ENCODE results near the gene PTPN14. TPM values are rescaled to one million over a fixed set of nuclear protein-coding genes. Genes with fewer than 3 reads are reported as not detected.
"Not testable (repeated sequence)": the region's sequence is repeated elsewhere in the genome, so short reads cannot be mapped to it uniquely, and the experiment has no call there.

PTPN14 gene
- polyA plus RNA-seq, 3 donors = 36.3 to 37.6 (median 36.4) TPM

GRCh38 chr1:214542275-214543199, 8.9 kb downstream of the PTPN14 start:
- DNase-seq (ENCODE audit: low read depth in 3 of 3, low spot score in 2 of 3) = no peak

GRCh38 chr1:214541693-214542092, 9.7 kb downstream of the PTPN14 start:
- DNase-seq (ENCODE audit: low read depth in 3 of 3, low spot score in 2 of 3) = no peak

- DNase-seq (ENCODE audit: low read depth in 3 of 3, low spot score in 2 of 3) = no peak
Observed at GRCh38 chr1:214541206-214541605, 10.2 kb downstream of the PTPN14 start.

- no peak for DNase-seq (ENCODE audit: low read depth in 3 of 3, low spot score in 2 of 3)
Observed at GRCh38 chr1:214540324-214540723, 11.1 kb downstream of the PTPN14 start.

GRCh38 chr1:214538496-214538895, 12.9 kb downstream of the PTPN14 start:
- DNase-seq (ENCODE audit: low read depth in 3 of 3, low spot score in 2 of 3) = no peak

- no peak for DNase-seq (ENCODE audit: low read depth in 3 of 3, low spot score in 2 of 3)
Observed at GRCh38 chr1:214537872-214538473, 13.4 kb downstream of the PTPN14 start.

- no peak for DNase-seq (ENCODE audit: low read depth in 3 of 3, low spot score in 2 of 3)
Observed at GRCh38 chr1:214537219-214537618, 14.2 kb downstream of the PTPN14 start.

GRCh38 chr1:214532070-214532469, 19.3 kb downstream of the PTPN14 start:
- DNase-seq (ENCODE audit: low read depth in 3 of 3, low spot score in 2 of 3) = no peak

GRCh38 chr1:214525535-214526019, 25.8 kb downstream of the PTPN14 start:
- no peak for DNase-seq (ENCODE audit: low read depth in 3 of 3, low spot score in 2 of 3)

GRCh38 chr1:214524824-214525223, 26.6 kb downstream of the PTPN14 start:
- DNase-seq (ENCODE audit: low read depth in 3 of 3, low spot score in 2 of 3) = no peak

GRCh38 chr1:214523124-214523824, 28.1 kb downstream of the PTPN14 start:
- no peak for DNase-seq (ENCODE audit: low read depth in 3 of 3, low spot score in 2 of 3)

GRCh38 chr1:214521458-214521857, 29.9 kb downstream of the PTPN14 start:
- DNase-seq (ENCODE audit: low read depth in 3 of 3, low spot score in 2 of 3) = not testable (repeated sequence)

GRCh38 chr1:214520544-214521165, 30.7 kb downstream of the PTPN14 start:
- DNase-seq (ENCODE audit: low read depth in 3 of 3, low spot score in 2 of 3) = no peak

- no peak for DNase-seq (ENCODE audit: low read depth in 3 of 3, low spot score in 2 of 3)
Observed at GRCh38 chr1:214518361-214518760, 33.0 kb downstream of the PTPN14 start.

GRCh38 chr1:214516434-214517326, 34.7 kb downstream of the PTPN14 start:
- no peak for DNase-seq (ENCODE audit: low read depth in 3 of 3, low spot score in 2 of 3)

GRCh38 chr1:214515544-214516433, 35.6 kb downstream of the PTPN14 start:
- no peak for DNase-seq (ENCODE audit: low read depth in 3 of 3, low spot score in 2 of 3)

GRCh38 chr1:214514819-214515383, 36.5 kb downstream of the PTPN14 start:
- no peak for DNase-seq (ENCODE audit: low read depth in 3 of 3, low spot score in 2 of 3)

- no peak for DNase-seq (ENCODE audit: low read depth in 3 of 3, low spot score in 2 of 3)
Observed at GRCh38 chr1:214514032-214514818, 37.2 kb downstream of the PTPN14 start.
